ENCODE data around the gene TNFRSF18.

TNFRSF18 gene

DNA sequence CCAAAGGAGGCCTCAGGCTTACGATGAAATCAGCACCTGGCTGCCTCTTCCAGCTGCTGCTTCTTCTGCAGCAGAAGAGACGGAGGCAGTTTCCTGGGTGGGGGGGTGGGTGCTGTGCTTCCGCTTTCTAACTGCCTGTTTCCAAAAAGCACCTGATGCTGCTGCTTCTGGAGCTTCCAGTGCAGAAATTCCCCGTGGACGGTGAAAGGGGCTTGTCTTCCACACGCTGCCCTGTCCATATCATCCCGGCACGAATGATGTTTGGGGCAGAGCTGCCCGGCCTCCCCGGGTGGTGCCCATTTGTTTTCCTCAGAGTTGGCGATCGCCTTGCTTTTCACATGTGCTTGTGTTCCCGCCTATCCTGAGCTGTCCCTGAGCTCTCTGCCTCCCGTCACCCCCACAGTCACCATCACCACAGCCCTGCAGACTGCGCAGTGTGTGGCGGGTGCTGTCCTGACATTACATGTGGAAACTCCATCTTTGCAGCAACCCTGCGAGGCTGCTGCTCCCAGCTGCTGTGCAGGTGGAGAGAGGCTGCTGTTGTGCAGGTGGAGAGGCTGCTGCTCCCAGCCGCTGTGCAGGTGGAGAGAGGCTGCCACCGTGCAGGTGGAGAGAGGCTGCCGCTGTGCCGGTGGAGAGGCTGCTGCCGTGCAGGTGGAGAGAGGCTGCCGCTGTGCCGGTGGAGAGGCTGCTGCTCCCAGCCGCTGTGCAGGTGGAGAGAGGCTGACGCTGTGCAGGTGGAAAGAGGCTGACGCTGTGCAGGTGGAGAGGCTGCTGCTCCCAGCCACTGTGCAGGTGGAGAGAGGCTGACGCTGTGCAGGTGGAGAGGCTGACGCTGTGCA lies 30.9 kb downstream of the TNFRSF18 start:
- no peak for DNase-seq

DNA sequence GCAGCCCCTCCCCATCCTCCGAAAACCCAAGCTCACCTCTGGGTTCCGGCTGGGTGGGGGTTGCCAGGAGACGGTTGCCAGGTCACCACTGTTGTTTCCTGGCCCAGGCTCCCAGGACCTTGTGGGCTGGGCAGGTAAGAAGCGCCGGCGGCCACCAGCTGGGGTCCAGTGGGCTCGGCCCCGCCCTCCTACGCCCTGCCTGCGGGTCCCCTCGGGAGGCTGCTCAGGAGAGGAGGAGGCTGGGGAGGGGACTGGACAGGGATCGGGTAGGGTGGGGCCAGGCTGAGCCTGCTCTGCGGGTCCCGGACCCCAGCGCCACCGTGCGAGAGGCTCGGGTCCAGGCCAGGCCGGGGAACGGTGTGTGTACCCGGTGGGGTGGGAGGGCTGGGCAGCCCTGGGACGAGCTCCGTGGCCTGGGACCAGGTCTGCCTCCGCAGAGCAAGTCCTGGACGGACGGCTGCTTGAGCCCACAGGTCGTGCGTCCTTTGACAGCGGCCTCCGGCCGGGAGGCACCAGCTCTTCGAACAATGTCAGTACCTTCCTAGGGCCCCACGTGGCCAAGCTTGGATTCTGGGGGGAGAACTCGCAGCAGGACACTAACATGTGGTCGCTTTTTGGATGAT lies 32.5 kb downstream of the TNFRSF18 start, which contains the start of gene TTLL10:
TTLL10 (plus strand) TSS at position 88 of the 623 bp plus-strand sequence. CDS start 5,336 bp downstream, outside the sequence.
- DNase-seq: no peak

DNA sequence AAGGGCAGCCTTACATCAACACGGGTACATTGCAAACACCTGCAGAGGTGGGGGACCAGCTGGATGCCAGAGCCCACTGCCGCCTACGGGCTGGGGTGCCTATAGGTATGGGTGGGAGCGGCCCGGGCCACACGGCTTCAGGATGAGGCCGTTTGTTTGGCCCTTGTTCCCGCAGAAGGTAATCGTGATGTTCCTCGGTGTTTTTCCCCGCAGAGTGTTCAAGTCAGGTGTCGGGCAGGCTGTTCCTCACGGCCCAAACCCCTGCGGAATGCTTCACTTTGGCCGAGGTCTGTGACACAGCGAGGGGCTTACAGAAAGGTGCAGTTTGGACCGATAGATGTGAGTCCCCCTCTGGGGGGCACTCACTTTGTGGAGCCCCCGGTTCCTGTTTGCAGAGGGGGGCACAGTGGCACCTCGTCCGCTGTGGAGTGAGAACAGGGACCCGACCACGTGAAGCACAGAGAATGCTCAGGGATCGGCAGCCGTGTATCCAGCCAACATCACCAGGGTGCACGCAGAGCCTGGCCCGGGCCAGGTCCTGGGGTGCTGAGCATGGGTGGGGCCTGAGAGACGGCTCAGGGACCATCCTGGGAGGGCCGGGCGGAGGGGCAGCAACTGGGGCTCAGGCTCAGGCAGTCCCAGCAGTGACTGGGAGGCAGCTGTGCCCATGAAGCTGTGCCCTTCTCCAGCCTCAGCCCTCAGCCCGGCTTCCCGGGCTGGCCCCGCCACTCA lies 33.2 kb downstream of the TNFRSF18 start:
- no peak for DNase-seq

DNA sequence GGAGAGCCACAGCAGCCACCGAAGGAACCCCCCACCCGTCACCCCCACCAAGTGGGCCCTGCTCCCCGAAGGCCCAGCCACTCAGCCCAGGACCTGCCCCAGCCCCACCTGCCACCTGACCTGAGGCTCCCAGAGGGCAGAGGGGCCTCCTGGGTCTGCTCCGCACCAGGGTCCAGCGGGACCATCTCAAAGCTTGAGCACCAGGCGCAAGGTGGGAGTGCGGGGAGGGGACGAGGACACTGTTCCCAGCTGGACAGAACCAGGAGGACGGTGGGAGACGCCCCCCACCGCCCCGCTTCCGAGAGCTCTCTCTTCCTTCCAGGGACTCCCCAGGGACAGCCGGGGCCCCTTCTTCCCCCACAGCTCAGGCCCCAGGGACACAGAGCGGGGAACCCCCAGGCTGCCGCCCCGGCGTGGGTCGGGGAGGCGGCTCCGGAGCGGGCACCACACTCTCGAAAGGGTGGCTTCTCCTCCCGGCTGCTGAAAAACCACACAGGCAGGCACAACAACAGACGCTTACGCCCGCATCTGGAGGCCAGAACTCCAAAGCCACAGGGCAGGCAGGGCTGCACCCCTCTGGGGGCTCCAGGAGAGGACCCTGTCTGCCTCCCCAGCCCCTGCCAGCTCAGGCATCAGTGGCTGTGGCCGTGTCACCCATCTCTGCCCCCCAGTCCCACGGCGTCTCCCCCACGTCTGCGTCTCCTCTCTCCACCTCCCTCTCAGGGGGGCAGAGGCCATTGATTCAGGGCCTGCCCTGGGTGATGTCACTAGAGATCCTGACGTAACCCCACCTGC lies 34.6 kb downstream of the TNFRSF18 start:
- DNase-seq: no peak

DNA sequence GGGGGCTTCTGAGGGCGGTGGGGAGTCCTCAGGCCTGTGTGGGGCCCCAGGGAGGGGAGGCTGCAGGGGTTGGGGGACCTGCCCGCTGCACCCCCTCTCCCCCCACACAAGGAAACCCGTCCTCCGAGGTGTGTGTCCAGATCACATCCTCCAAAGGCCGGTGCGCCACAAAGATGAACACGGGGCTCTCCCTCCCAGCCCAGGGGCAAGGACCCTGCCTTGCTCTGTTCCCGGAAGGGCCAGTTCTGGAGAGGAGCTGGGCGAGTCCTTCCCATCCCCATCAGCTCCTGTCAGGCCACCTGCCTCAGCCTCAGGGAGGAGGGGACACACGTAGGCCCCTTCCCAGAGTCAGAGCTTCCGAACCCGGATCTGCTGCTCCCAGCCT lies 35.2 kb downstream of the TNFRSF18 start:
- DNase-seq: no peak

DNA sequence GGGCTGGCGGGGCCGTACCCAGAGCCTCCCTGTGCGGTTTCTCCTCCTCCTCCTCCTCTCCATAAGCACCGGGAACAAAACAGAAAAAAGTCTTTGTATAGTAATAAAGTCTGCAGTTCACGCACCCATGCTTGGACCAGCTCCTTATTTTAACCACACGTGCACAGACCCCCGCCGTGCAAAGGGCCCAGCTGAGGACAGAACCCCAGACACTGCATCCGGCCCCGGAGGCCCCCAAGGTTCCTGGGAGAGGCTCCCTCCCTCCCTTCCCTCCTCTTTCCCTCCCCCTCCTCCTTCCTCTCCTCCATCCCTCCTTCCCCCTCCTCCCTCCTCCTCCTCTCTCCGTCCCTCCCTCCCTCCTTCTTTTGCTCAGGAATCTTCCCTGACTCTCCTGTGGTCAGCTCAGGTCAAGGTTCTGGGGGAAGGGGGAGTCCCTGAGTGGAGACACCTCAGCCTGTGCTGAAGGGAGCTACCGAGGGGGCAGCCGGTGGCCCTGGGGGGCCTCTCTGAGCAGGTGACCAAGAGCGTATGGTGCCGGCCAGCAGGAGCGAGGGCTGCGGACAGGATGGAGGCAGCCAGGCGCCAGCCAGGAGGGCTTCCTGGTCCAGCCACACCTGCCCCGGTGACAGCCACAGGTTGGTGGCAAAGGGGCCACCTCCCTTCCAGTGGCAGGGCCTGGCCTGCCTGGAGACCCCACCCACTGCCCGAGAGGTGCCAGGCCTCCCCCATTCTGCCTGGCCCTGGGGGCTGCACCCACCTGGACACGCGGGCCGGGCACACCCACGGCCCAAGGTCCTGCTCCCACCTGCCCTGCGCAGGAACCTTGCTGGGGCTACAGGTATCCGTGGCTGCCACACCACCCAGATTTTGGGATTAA lies 35.9 kb downstream of the TNFRSF18 start:
- no peak for DNase-seq

DNA sequence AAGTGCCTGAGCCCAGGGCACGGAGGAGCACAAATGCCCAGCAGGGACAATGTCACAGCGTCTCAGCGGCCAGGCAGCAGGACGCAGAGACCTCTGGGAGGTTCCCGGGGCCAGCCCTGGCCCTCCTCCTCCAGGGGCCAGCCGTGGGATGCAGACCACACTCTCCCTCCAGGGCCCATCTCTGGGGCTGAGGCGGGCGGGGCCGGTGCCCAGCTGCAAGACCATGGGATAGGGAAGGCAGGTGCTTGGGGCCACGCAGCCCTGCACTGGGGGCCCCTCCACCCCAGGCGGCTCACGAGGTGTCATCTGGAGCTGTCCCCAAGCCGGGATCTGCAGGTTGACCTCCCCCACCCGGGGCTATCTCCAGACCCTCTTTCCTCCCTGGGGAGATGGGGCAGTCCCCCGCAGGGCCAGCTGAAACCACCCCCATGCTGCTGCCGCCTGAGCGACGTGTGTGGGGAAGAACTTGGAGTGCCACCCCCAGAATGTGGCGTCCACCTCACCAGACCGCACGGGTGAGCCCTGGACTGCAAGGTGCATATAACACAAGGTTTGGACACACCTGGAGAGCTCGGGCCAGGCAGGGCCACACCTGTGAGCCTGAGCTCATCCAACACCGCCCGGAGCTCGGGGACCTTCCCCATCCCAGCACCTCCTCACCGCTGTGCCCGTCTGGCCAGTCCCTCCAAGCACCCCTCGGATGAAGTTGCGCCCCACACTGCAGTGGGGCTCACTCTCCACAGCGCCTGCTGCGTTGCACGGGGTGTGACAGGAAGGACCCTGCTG lies 36.8 kb downstream of the TNFRSF18 start:
- DNase-seq: no peak

DNA sequence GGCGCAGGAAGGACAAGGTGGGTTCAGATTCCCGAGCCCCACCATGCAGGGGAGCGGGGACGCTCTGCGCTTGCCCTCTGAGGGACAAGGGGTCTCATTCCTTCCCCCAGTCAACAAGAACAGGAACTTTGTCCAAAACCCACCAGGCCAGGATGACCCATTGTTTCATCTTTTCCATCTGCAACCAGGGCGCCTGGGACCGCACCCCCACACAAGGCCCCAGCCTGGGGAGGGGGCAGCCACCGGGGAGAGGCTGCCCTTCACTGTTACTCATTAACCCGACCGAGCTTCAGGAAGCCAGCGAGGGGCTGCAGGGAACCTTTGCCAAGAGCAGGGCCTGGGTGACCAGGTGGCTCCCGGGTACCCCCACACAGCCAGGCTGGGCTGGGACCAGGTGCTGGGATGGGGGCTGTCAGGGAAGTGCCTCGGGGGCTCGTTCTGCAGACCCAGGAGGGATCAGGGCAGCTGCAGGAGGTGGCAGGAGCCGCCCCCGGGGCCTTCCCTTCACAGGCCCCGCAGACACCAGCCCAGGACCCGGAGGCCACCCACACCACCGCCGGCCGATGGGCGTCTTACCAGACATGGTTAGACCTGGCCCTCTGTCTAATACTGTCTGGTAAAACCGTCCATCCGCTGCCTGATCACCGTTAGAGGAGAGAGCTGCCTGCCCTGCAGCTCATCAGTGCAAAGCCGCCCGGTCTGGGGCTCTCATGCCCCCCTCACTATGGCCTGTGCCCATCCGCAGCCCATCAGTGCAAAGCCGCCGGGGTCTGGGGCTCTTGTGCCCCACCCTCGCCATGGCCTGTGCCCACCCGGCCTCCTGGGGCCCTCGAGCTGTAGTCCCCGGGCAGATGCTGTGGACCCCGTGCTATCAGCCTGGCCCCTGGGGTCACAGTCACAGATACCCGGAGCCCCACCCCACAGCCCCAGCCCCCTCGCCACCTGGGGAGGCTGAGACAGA lies 37.7 kb downstream of the TNFRSF18 start:
- DNase-seq: no peak

DNA sequence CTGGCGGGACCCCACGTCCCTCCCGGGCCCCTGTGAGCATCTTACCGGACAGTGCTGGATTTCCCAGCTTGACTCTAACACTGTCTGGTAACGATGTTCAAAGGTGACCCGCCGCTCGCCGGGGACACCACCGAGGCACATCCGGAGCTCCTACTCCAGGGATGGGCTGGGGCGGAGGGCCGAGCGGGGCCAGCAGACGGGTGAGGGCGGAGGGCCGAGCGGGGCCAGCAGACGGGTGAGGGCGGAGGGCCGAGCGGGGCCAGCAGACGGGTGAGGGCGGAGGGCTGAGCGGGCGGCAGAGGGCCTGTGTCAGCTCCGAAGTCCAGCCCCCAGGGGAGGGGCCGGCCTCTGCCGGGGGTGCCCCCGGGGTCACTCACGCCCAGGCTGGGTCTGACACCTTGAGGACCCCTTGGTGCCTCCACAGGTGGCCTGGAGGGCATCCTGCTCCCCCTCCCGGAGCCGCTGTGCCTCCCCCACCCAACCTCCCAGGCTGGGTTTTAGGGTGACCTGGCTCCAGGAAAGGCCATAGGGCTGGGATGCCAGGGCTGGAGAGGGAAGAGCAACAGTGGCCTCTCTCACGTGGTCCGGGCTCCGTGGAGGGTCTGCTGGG lies 38.4 kb downstream of the TNFRSF18 start:
- DNase-seq: no peak

DNA sequence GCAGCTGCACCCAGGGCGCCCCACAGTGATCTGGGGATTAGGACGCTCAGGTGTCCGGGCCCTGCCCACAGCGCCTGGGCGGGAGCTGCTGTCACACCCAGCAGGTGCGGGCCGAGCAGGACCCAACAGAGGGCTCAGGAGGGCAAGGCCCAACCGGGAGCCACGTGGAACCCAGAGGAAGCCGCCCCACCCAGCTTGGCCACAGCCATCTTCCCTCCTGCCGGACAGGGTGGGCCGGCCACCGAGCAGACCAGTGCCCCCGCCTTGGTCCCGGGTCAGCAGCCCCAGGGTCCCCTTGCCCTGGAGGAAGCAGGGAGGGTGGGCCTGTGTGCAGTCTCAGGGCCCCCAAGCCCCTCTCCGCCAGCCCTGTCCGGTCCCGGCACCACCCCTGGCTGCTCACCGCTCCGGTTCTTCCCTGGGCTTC lies 39.0 kb downstream of the TNFRSF18 start:
- DNase-seq: no peak

DNA sequence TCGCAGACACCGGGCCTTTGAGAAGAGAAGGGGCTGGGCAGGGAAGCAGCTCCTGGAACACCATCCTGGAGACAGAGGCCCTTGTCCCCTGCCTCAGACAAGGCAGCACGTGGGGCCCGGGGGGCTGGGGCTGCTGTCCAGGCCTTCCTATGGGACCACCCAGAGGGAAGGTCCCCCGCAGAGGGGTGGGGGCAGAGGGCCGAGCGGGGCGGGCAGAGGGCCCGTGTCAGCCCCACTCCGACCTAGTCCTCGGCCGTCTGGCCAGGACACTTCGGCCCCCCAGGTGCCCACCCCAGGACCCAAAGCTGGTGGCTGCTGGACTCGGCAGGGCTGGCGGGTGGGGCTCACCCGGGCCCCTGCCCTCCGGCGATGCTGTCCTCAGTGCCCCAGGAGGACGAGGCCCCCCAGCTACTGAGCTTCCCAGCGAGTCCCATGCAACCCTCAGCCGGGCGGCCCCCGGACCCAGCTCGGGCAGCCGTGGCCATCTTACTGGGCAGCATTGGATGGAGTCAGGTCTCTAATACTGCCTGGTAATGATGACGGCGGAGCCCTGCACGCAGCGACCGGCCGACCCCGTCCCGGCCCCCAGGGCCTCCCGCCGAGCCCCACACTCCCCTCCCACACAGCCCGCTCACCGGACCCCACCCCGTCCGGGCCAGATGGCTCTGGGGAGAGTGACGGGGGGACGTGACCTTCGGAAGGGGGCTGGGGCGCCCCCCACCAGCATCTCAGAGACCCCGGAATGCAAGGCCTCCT lies 39.6 kb downstream of the TNFRSF18 start:
- no peak for DNase-seq

DNA sequence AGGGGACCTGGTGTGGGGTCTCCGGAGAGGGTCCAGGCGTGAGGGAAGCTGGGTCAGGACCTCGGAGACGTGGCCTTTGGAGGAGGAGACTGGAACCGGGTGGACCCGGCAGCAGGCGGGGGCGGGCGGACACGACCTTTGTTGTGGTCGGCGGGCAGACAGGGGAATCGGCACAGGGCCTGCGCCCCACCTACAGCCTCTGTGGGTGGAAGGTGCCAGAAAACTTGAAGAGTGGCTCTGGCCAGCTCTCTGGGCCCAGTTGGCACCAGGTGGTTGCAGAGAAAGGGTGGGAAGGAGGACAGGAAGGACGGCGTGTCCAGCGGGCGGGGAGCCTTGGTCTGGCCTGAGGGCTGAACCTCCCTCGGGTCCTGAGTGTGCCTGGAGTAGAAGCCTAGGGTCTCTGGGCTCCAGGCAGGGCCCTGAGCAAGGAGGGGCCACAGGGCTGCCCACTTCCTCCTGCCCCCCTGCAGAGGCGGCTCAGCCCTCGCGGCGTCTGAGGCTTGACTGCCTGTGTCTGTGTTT lies 40.4 kb downstream of the TNFRSF18 start:
- no peak for DNase-seq

DNA sequence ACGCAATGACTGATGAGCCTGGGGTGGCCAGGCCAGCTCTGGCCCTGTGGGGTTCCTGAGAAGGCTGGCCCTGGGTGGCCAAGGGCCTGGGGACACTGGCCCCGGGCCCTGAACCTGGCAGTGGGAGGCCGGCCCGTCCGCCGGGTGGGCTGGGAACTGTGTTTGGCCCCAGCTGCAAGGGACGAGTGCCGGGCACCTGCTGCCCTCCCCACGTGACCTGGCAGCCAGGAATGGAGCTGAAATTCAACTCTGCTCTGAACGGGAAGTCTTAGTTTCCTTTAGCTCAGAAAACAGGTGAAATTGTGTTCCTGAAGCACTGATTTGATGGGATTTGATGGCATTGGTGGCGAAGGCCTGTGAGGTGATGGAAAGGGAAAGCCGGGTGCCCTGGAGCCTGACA lies 40.9 kb downstream of the TNFRSF18 start:
- no peak for DNase-seq

DNA sequence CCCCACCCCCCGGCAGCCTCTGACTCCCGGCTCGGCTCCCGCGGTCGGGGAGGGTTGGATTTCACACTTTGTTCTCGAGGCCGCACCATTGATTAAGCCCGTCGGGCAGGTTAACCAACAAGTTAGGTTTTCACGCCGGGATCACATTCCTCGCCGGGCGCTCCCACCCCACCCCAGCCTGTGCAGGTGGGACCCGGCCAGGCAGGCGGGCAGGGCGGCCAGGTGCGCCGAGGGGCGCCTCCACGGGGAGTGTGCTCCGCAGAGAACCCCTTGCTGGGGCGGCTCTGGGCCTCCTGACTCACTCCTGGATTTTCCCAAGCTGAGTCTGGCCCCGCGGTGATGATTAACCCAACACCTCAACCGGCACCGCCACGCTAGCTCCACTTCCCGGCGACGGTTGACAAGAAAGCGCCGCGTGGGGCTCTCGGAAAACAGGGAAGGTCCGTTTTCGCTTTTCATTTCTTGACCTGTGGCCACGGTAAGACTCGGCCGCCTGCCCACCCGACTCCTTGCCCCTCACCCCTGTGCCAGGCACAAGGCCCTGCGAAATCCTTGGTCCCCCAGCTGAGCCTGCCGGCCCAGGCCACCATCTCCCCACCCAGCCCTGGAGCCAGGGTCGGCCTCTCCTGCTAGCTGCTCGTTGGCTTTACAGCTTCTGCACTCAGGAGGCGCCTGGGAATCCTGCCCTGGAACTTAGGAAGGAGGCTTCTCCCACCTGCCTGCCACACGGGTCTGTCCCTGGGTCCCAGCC lies 41.5 kb downstream of the TNFRSF18 start:
- DNase-seq: no peak

DNA sequence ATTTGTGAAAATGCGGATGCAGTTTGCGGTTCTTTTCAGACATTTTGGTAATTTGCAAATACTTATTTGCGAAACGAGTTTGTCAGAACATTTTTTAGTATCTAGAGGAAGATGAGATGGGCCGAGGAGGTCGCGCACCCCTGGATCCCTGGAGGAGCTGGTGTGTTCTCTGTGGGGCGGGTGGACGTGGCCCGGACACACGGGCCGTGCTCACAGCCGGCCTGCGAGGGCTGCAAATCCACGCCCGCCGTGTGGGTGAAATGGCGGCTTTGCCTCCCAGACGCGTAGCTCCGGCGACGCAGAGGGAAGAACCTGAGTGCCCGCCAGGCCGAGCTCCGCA lies 42.1 kb downstream of the TNFRSF18 start:
- no peak for DNase-seq

DNA sequence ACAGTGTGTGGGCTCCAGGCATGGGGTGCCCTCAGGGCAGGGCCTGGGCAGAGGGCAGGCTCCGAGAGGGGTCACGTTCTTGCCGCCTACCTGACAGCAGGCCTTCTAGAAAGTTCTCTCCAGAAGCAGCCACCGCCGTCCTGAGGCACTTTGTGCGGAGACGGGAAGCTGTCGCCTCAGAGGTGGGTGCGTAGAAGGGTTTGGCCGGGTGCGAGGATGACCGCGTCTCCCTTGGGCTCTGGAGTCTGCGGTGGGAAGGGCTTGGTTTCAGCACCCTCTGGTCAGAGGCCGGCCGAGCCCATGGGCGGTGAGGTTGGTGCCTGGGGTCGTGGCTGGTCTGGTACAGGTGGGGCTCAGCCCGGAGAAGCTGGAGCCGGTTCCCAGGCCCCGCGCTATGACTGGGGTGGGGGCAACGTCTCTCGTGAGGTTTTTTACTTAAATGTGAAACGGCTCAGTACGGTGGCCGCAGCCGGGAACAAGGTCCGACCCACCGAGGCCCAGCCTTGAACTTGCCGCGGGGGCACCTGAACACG lies 42.8 kb downstream of the TNFRSF18 start:
- no peak for DNase-seq

Data from HCEC 1CT (cell line).